Measurements from ENCODE around the gene KIRREL1.

GRCh38 chr1:158115126-158115525 is 121.7 kb downstream of the KIRREL1 start:
- TF ChIP-seq CTCF (IDR thresholded peaks at IDR 0.05) (no peak), POLR2A (IDR thresholded peaks at IDR 0.05) (no peak)
